Nephron (organoid): ENCODE measurements around the gene PLPPR3.
"Not testable (repeated sequence)": the region's sequence is repeated elsewhere in the genome, so short reads cannot be mapped to it uniquely, and the experiment has no call there.

Source experiments
- H3K27ac Mint-ChIP-seq, 3 experiments: 2 replicates each; pipeline ENCODE4 v1.8.0; 2020; ENCODE audit warnings: mixed read lengths in 3 of 3, mild to moderate bottlenecking in 2 of 3, moderate library complexity in 1 of 3
- H3K27me3 Mint-ChIP-seq: 2 replicates; pipeline ENCODE4 v1.8.0; 2021; ENCODE audit warnings: low read depth, mild to moderate bottlenecking, moderate library complexity, mixed read lengths
- H3K36me3 Mint-ChIP-seq: 2 replicates; pipeline ENCODE4 v1.8.0; 2020; ENCODE audit warnings: low read depth, mixed read lengths
- H3K4me1 Mint-ChIP-seq: 2 replicates; pipeline ENCODE4 v1.8.0; 2020; ENCODE audit warnings: mixed read lengths
- H3K4me3 Mint-ChIP-seq, 3 experiments: 2 replicates each; pipeline ENCODE4 v1.8.0; 2020; ENCODE audit warnings: mild to moderate bottlenecking in 3 of 3, mixed read lengths in 3 of 3, moderate library complexity in 2 of 3
- H3K9me3 Mint-ChIP-seq: 2 replicates; pipeline ENCODE4 v1.8.0; 2020; ENCODE audit warnings: mixed read lengths
- CTCF ChIP-seq, 3 experiments: fragments of 200-600 bp; sonication (generic); IDR thresholded peaks; one replicate each; pipeline ENCODE4 v1.5.0; 2021; ENCODE audit warnings: antibody characterized with exemption in 3 of 3; ENCODE audit not compliant: unreplicated experiment in 3 of 3

PLPPR3 gene

GRCh38 chr19:850979-851335 is 29.2 kb upstream of the PLPPR3 start:
- Mint-ChIP-seq H3K36me3 (no peaks in the 10 kb centered on the region), H3K4me3 (no peak overlapping the region), H3K27ac (no peak overlapping the region), H3K9me3 (no peaks in the 10 kb centered on the region), H3K4me1 (no peaks in the 10 kb centered on the region), H3K27me3 (peaks cover 17% of the 10 kb centered on the region)
- TF ChIP-seq CTCF (IDR thresholded peaks at IDR 0.05; ENCODE audit: unreplicated experiment in 3 of 3) = no peak

- Mint-ChIP-seq H3K36me3 (no peaks in the 10 kb centered on the region), H3K9me3 (no peaks in the 10 kb centered on the region), H3K27me3 (peaks cover 22% of the 10 kb centered on the region), H3K4me1 (no peaks in the 10 kb centered on the region), H3K4me3 (no peak overlapping the region), H3K27ac (no peak overlapping the region)
- no peak for TF ChIP-seq CTCF (IDR thresholded peaks at IDR 0.05; ENCODE audit: unreplicated experiment in 3 of 3)
Observed at GRCh38 chr19:850221-850978, 28.6 kb upstream of the PLPPR3 start.

GRCh38 chr19:849195-849594 is 27.4 kb upstream of the PLPPR3 start:
- H3K4me3 Mint-ChIP-seq, H3K4me1 Mint-ChIP-seq, H3K36me3 Mint-ChIP-seq, H3K27ac Mint-ChIP-seq, H3K9me3 Mint-ChIP-seq: not testable (repeated sequence)
- H3K27me3 Mint-ChIP-seq = peaks cover 32% of the 10 kb centered on the region

GRCh38 chr19:848386-848921 is 26.7 kb upstream of the PLPPR3 start:
- Mint-ChIP-seq H3K27me3 (peaks cover 36% of the 10 kb centered on the region), H3K36me3 (no peaks in the 10 kb centered on the region), H3K27ac (no peak overlapping the region), H3K9me3 (no peaks in the 10 kb centered on the region), H3K4me3 (no peak overlapping the region), H3K4me1 (no peaks in the 10 kb centered on the region)
- no peak for TF ChIP-seq CTCF (IDR thresholded peaks at IDR 0.05; ENCODE audit: unreplicated experiment in 3 of 3)

- H3K4me3 Mint-ChIP-seq = no peak overlapping the region
- H3K27ac Mint-ChIP-seq = no peak overlapping the region
- H3K36me3 Mint-ChIP-seq = no peaks in the 10 kb centered on the region
- peaks cover 52% of the 10 kb centered on the region for H3K27me3 Mint-ChIP-seq
- H3K4me1 Mint-ChIP-seq = peaks cover 5% of the 10 kb centered on the region
- H3K9me3 Mint-ChIP-seq = peaks cover 3% of the 10 kb centered on the region
- no peak for TF ChIP-seq CTCF (IDR thresholded peaks at IDR 0.05; ENCODE audit: unreplicated experiment in 3 of 3)
Observed at GRCh38 chr19:845707-846521, 24.2 kb upstream of the PLPPR3 start.

GRCh38 chr19:844546-844971 is 22.8 kb upstream of the PLPPR3 start:
- no peaks in the 10 kb centered on the region for H3K36me3 Mint-ChIP-seq
- peak overlapping the region in 2 of 3 experiments; percentile 40 to 62 for H3K4me3 Mint-ChIP-seq
- no peak for TF ChIP-seq CTCF (IDR thresholded peaks at IDR 0.05; ENCODE audit: unreplicated experiment in 3 of 3)
- H3K27me3 Mint-ChIP-seq = peaks cover 53% of the 10 kb centered on the region
- peaks cover 3% of the 10 kb centered on the region for H3K9me3 Mint-ChIP-seq
- H3K27ac Mint-ChIP-seq = no peak overlapping the region
- peaks cover 5% of the 10 kb centered on the region for H3K4me1 Mint-ChIP-seq
